K562 (cell line): ENCODE results near the gene ITLN1.

Experiments
- FOXM1 ChIP-seq, 2 experiments: fragments of 450-650 bp in 1 of 2; sonication (generic) in 1 of 2; formaldehyde crosslinking in 1 of 2; IDR thresholded peaks; 2 replicates each; pipeline versions ENCODE4 v1.6.1 to v1.9.0; 2017 to 2022; ENCODE audit warnings: low read depth in 2 of 2, mild to moderate bottlenecking in 2 of 2, missing genetic modification reagents in 1 of 2, moderate library complexity in 1 of 2
- MAFK ChIP-seq: IDR thresholded peaks from 2 replicates; pipeline ENCODE4 v1.6.1; 2011; ENCODE audit warnings: low read length, improper control_type of control experiment
- NFE2L1 ChIP-seq: fragments of 450-650 bp; IDR thresholded peaks from 2 replicates; pipeline ENCODE4 v1.6.1; 2016; ENCODE audit warnings: missing genetic modification characterization, low read depth, mild to moderate bottlenecking, missing compliant biosample characterization, moderate library complexity, borderline replicate concordance
- POLR2AphosphoS5 ChIP-seq: IDR thresholded peaks from 2 replicates; pipeline ENCODE4 v1.6.1; 2011; ENCODE audit warnings: mild to moderate bottlenecking, low read depth, low read length, moderate library complexity; ENCODE audit not compliant: control insufficient read depth, insufficient read depth
- ZC3H11A ChIP-seq: IDR thresholded peaks from 2 replicates; pipeline ENCODE4 v1.6.1; 2012; ENCODE audit warnings: low read depth, low read length, improper control_type of control experiment
- TF ChIP-seq, protein P1 (sequence below): fragments of 250-450 bp; sonication (Bioruptor Pico); IDR thresholded peaks from 2 replicates; pipeline ENCODE4 v1.4.0; 2020
- TF ChIP-seq, protein P2 (sequence below), 3 experiments: IDR thresholded peaks in 2 of 3; conservative IDR thresholded peaks in 1 of 3; 2 replicates each; pipeline ENCODE4 v1.5.1; 2011 to 2012; ENCODE audit warnings: low read length in 3 of 3, mild to moderate bottlenecking in 3 of 3, control low read depth in 2 of 3, improper control_type of control experiment in 1 of 3, inconsistent platforms in 1 of 3, low read depth in 1 of 3, mixed read lengths in 1 of 3, moderate library complexity in 1 of 3; ENCODE audit not compliant: insufficient read depth in 2 of 3
- TF ChIP-seq, protein P3 (sequence below): sonication (generic); formaldehyde crosslinking; IDR thresholded peaks from 2 replicates; pipeline ENCODE4 v1.8.0; 2022; ENCODE audit warnings: mild to moderate bottlenecking, missing genetic modification reagents
- TF ChIP-seq, protein P4 (sequence below): fragments of 250-450 bp; sonication (Bioruptor Pico); IDR thresholded peaks from 2 replicates; pipeline ENCODE4 v1.5.1; 2021; ENCODE audit warnings: mild to moderate bottlenecking
- TF ChIP-seq, protein P5 (sequence below): sonication (generic); formaldehyde crosslinking; IDR thresholded peaks from 2 replicates; pipeline ENCODE4 v1.8.1; 2023; ENCODE audit warnings: mild to moderate bottlenecking, missing genetic modification reagents
- TF ChIP-seq, protein P6 (sequence below): sonication (generic); formaldehyde crosslinking; IDR thresholded peaks from 2 replicates; pipeline ENCODE4 v1.8.1; 2023; ENCODE audit warnings: mild to moderate bottlenecking, missing genetic modification reagents
- TF ChIP-seq, protein P7 (sequence below): sonication (generic); formaldehyde crosslinking; IDR thresholded peaks from 2 replicates; pipeline ENCODE4 v1.8.0; 2022; ENCODE audit warnings: mild to moderate bottlenecking, missing genetic modification reagents

DNA sequence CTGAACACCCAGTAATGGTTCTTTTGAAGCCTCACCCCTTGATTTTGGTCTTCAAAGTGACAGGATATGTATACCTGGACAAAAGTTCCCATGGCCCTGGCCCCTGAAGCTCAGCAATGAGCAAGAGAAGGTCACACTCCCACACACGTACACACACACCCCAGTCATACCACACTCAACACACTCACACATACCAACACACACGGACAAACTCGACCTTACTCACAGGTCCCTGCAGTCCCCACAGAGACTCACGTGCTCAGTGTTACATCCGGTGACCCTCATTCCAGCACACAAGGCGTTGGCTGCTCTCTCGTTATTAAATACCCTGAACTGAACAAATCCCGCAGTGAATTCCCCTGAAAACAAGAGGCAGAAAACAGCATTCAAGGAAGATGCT lies 5.9 kb downstream of the ITLN1 start:
- TF ChIP-seq ZC3H11A (no peak), POLR2AphosphoS5 (no peak), FOXM1 (IDR thresholded peaks at IDR 0.05; ENCODE audit: low read depth) (no peak), FOXM1 (CRISPR knock-in tag; IDR thresholded peaks at IDR 0.05; ENCODE audit: low read depth) (no peak), MAFK (no peak), NFE2L1 (tag) (no peak)
- TF ChIP-seq, protein P1, sequence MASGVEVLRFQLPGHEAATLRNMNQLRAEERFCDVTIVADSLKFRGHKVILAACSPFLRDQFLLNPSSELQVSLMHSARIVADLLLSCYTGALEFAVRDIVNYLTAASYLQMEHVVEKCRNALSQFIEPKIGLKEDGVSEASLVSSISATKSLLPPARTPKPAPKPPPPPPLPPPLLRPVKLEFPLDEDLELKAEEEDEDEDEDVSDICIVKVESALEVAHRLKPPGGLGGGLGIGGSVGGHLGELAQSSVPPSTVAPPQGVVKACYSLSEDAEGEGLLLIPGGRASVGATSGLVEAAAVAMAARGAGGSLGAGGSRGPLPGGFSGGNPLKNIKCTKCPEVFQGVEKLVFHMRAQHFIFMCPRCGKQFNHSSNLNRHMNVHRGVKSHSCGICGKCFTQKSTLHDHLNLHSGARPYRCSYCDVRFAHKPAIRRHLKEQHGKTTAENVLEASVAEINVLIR (CRISPR knock-in tag) = no peak
- TF ChIP-seq, protein P2, sequence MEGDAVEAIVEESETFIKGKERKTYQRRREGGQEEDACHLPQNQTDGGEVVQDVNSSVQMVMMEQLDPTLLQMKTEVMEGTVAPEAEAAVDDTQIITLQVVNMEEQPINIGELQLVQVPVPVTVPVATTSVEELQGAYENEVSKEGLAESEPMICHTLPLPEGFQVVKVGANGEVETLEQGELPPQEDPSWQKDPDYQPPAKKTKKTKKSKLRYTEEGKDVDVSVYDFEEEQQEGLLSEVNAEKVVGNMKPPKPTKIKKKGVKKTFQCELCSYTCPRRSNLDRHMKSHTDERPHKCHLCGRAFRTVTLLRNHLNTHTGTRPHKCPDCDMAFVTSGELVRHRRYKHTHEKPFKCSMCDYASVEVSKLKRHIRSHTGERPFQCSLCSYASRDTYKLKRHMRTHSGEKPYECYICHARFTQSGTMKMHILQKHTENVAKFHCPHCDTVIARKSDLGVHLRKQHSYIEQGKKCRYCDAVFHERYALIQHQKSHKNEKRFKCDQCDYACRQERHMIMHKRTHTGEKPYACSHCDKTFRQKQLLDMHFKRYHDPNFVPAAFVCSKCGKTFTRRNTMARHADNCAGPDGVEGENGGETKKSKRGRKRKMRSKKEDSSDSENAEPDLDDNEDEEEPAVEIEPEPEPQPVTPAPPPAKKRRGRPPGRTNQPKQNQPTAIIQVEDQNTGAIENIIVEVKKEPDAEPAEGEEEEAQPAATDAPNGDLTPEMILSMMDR (IDR thresholded peaks at IDR 0.05 in 2 of 3, conservative IDR thresholded peaks at IDR 0.05 in 1 of 3; ENCODE audit: insufficient read depth in 2 of 3, low read depth in 1 of 3, low read length in 3 of 3) = no peak
- TF ChIP-seq, protein P3, sequence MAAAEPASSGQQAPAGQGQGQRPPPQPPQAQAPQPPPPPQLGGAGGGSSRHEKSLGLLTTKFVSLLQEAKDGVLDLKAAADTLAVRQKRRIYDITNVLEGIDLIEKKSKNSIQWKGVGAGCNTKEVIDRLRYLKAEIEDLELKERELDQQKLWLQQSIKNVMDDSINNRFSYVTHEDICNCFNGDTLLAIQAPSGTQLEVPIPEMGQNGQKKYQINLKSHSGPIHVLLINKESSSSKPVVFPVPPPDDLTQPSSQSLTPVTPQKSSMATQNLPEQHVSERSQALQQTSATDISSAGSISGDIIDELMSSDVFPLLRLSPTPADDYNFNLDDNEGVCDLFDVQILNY (CRISPR knock-in tag) = no peak
- TF ChIP-seq, protein P4, sequence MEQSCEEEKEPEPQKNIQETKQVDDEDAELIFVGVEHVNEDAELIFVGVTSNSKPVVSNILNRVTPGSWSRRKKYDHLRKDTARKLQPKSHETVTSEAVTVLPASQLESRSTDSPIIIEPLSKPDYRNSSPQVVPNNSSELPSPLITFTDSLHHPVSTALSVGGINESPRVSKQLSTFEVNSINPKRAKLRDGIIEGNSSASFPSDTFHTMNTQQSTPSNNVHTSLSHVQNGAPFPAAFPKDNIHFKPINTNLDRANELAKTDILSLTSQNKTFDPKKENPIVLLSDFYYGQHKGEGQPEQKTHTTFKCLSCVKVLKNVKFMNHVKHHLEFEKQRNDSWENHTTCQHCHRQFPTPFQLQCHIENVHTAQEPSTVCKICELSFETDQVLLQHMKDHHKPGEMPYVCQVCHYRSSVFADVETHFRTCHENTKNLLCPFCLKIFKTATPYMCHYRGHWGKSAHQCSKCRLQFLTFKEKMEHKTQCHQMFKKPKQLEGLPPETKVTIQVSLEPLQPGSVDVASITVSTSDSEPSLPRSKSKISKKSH (CRISPR knock-in tag) = no peak
- TF ChIP-seq, protein P5, sequence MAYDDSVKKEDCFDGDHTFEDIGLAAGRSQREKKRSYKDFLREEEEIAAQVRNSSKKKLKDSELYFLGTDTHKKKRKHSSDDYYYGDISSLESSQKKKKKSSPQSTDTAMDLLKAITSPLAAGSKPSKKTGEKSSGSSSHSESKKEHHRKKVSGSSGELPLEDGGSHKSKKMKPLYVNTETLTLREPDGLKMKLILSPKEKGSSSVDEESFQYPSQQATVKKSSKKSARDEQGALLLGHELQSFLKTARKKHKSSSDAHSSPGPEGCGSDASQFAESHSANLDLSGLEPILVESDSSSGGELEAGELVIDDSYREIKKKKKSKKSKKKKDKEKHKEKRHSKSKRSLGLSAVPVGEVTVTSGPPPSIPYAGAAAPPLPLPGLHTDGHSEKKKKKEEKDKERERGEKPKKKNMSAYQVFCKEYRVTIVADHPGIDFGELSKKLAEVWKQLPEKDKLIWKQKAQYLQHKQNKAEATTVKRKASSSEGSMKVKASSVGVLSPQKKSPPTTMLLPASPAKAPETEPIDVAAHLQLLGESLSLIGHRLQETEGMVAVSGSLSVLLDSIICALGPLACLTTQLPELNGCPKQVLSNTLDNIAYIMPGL (CRISPR knock-in tag) = no peak
- TF ChIP-seq, protein P6, sequence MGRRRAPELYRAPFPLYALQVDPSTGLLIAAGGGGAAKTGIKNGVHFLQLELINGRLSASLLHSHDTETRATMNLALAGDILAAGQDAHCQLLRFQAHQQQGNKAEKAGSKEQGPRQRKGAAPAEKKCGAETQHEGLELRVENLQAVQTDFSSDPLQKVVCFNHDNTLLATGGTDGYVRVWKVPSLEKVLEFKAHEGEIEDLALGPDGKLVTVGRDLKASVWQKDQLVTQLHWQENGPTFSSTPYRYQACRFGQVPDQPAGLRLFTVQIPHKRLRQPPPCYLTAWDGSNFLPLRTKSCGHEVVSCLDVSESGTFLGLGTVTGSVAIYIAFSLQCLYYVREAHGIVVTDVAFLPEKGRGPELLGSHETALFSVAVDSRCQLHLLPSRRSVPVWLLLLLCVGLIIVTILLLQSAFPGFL (CRISPR knock-in tag) = no peak
- TF ChIP-seq, protein P7, sequence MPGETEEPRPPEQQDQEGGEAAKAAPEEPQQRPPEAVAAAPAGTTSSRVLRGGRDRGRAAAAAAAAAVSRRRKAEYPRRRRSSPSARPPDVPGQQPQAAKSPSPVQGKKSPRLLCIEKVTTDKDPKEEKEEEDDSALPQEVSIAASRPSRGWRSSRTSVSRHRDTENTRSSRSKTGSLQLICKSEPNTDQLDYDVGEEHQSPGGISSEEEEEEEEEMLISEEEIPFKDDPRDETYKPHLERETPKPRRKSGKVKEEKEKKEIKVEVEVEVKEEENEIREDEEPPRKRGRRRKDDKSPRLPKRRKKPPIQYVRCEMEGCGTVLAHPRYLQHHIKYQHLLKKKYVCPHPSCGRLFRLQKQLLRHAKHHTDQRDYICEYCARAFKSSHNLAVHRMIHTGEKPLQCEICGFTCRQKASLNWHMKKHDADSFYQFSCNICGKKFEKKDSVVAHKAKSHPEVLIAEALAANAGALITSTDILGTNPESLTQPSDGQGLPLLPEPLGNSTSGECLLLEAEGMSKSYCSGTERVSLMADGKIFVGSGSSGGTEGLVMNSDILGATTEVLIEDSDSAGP (CRISPR knock-in tag) = no peak
